ENCODE measurements around the gene TMEM145.

Gene TMEM145

GRCh38 chr19:42289556-42290041 is 23.5 kb upstream of the TMEM145 start:
- DNase-seq (ENCODE audit: low read depth): no peak

- DNase-seq (ENCODE audit: low read depth): no peak
Observed at GRCh38 chr19:42290136-42290522, 23.0 kb upstream of the TMEM145 start.

GRCh38 chr19:42290523-42291434 is 22.3 kb upstream of the TMEM145 start:
- no peak for DNase-seq (ENCODE audit: low read depth)

- no peak for DNase-seq (ENCODE audit: low read depth)
Observed at GRCh38 chr19:42291435-42291810, 21.7 kb upstream of the TMEM145 start.

- DNase-seq (ENCODE audit: low read depth): no peak
Observed at GRCh38 chr19:42292042-42292960, 20.8 kb upstream of the TMEM145 start.

- DNase-seq (ENCODE audit: low read depth): no peak
Observed at GRCh38 chr19:42292963-42293362, 20.1 kb upstream of the TMEM145 start.

- DNase-seq (ENCODE audit: low read depth): no peak
Observed at GRCh38 chr19:42293540-42293939, 19.6 kb upstream of the TMEM145 start.

GRCh38 chr19:42293948-42294347 is 19.2 kb upstream of the TMEM145 start:
- no peak for DNase-seq (ENCODE audit: low read depth)

- no peak for DNase-seq (ENCODE audit: low read depth)
Observed at GRCh38 chr19:42294471-42295137, 18.5 kb upstream of the TMEM145 start.

GRCh38 chr19:42295342-42295741 is 17.8 kb upstream of the TMEM145 start:
- DNase-seq (ENCODE audit: low read depth): no peak

- peak; percentile 82 for DNase-seq (ENCODE audit: low read depth)
Observed at GRCh38 chr19:42295831-42296525, 17.1 kb upstream of the TMEM145 start.

- DNase-seq (ENCODE audit: low read depth): no peak
Observed at GRCh38 chr19:42297039-42297438, 16.1 kb upstream of the TMEM145 start.

- DNase-seq (ENCODE audit: low read depth): no peak
Observed at GRCh38 chr19:42301646-42302203, 11.4 kb upstream of the TMEM145 start, which contains the start of gene PRR19. TSS of gene PRR19 (plus strand) at chr19:42302132. CDS start at chr19:42309585, 7,453 bp downstream.

GRCh38 chr19:42303101-42303464 is 10.0 kb upstream of the TMEM145 start:
- no peak for DNase-seq (ENCODE audit: low read depth)

- DNase-seq (ENCODE audit: low read depth): no peak
Observed at GRCh38 chr19:42303876-42304275, 9.2 kb upstream of the TMEM145 start.

GRCh38 chr19:42306646-42307045 is 6.5 kb upstream of the TMEM145 start:
- DNase-seq (ENCODE audit: low read depth): no peak

GRCh38 chr19:42309686-42310085 is 3.4 kb upstream of the TMEM145 start:
- no peak for DNase-seq (ENCODE audit: low read depth)

- DNase-seq (ENCODE audit: low read depth): no peak
Observed at GRCh38 chr19:42311657-42312056, 1.5 kb upstream of the TMEM145 start.

- no peak for DNase-seq (ENCODE audit: low read depth)
Observed at GRCh38 chr19:42312370-42312769, 739 bp upstream of the TMEM145 start.

GRCh38 chr19:42313840-42314755 is 989 bp downstream of the TMEM145 start:
- no peak for DNase-seq (ENCODE audit: low read depth)

All from activated T-cell treated with anti-CD3 and anti-CD28 coated beads for 24 hours (primary cell).